SK-N-MC (cell line): ENCODE data around the gene MAP7D1.

Source experiments
- EZH2 ChIP-seq: fragments of 200-600 bp; sonication (generic); IDR thresholded peaks from one replicate; pipeline ENCODE4 v1.6.1; 2017; ENCODE audit warnings: antibody characterized with exemption
- FOXP2 ChIP-seq: optimal IDR thresholded peaks from 2 replicates; pipeline ENCODE3; 2011; ENCODE audit warnings: mild to moderate bottlenecking, moderate library complexity; ENCODE audit not compliant: insufficient read depth; ENCODE audit errors: extremely low read length, control extremely low read depth
- POLR2AphosphoS5 ChIP-seq: IDR thresholded peaks from 2 replicates; pipeline ENCODE4 v1.6.1; 2012; ENCODE audit warnings: mild to moderate bottlenecking, low read depth, low read length, borderline replicate concordance

- TF ChIP-seq EZH2 (no peak), POLR2AphosphoS5 (no peak), FOXP2 (no peak)
Measured at GRCh38 chr1:36132029-36132428, 23.9 kb upstream of the MAP7D1 start.
